ENCODE data around the gene ZC3H18.

ZC3H18 gene

GRCh38 chr16:88651276-88651988 lies 81.2 kb downstream of the ZC3H18 start:
- H3K9me3 ChIP-seq: no peaks in the 10 kb centered on the region
- no peak for TF ChIP-seq CTCF (IDR thresholded peaks at IDR 0.05; ENCODE audit: low read depth, low read length)
- peak; percentile 70 for DNase-seq
- H3K4me1 ChIP-seq: peaks cover 3% of the 10 kb centered on the region; the same call in 1 of the 2 replicates
- peak overlapping the region; percentile 81 for H3K4me3 ChIP-seq (ENCODE audit: low read depth, low read length)
- no peaks in the 10 kb centered on the region for H3K27me3 ChIP-seq
- peaks cover 9% of the 10 kb centered on the region for H3K36me3 ChIP-seq

- H3K27me3 ChIP-seq: no peaks in the 10 kb centered on the region
- H3K36me3 ChIP-seq: peaks cover 14% of the 10 kb centered on the region
- no peak for TF ChIP-seq CTCF (IDR thresholded peaks at IDR 0.05; ENCODE audit: low read depth, low read length)
- no peak for DNase-seq
- no peaks in the 10 kb centered on the region for H3K9me3 ChIP-seq
- H3K4me1 ChIP-seq: peaks cover 3% of the 10 kb centered on the region; the same call in 1 of the 2 replicates
- no peak overlapping the region for H3K4me3 ChIP-seq (ENCODE audit: low read depth, low read length)
Observed at GRCh38 chr16:88651989-88652761, 82.0 kb downstream of the ZC3H18 start.

- DNase-seq: no peak
- no peak for TF ChIP-seq CTCF (IDR thresholded peaks at IDR 0.05; ENCODE audit: low read depth, low read length)
- H3K36me3 ChIP-seq: peaks cover 16% of the 10 kb centered on the region
- H3K9me3 ChIP-seq: no peaks in the 10 kb centered on the region
- no peak overlapping the region for H3K4me3 ChIP-seq (ENCODE audit: low read depth, low read length)
- H3K27me3 ChIP-seq: no peaks in the 10 kb centered on the region
- peaks cover 3% of the 10 kb centered on the region; the same call in 1 of the 2 replicates for H3K4me1 ChIP-seq
Observed at GRCh38 chr16:88652762-88653063, 82.5 kb downstream of the ZC3H18 start.

GRCh38 chr16:88653101-88653500 lies 82.9 kb downstream of the ZC3H18 start:
- DNase-seq: no peak
- TF ChIP-seq CTCF (IDR thresholded peaks at IDR 0.05; ENCODE audit: low read depth, low read length): no peak
- H3K36me3 ChIP-seq: peaks cover 16% of the 10 kb centered on the region

GRCh38 chr16:88653596-88654362 lies 83.6 kb downstream of the ZC3H18 start:
- no peak for DNase-seq
- peaks cover 16% of the 10 kb centered on the region for H3K36me3 ChIP-seq
- H3K9me3 ChIP-seq: no peaks in the 10 kb centered on the region
- H3K4me3 ChIP-seq (ENCODE audit: low read depth, low read length): no peak overlapping the region
- H3K4me1 ChIP-seq: peaks cover 3% of the 10 kb centered on the region; the same call in 1 of the 2 replicates
- no peak for TF ChIP-seq CTCF (IDR thresholded peaks at IDR 0.05; ENCODE audit: low read depth, low read length)
- H3K27me3 ChIP-seq: no peaks in the 10 kb centered on the region

More at GRCh38 chr16:88653101-88653500, 82.9 kb downstream of the ZC3H18 start:
- Histone ChIP-seq H3K4me3 (ENCODE audit: low read depth, low read length) (no peak overlapping the region), H3K9me3 (no peaks in the 10 kb centered on the region), H3K4me1 (peaks cover 3% of the 10 kb centered on the region; the same call in 1 of the 2 replicates), H3K27me3 (no peaks in the 10 kb centered on the region)
